OCI-LY3 (cell line): ENCODE data around the gene ST7.

Source experiments
- H2AFZ ChIP-seq: fragments of 200-600, 300-600 bp; shearing (Covaris generic); 2 replicates; pipeline ENCODE4 v1.6.0; 2014; ENCODE audit warnings: antibody characterized with exemption, low read depth, low read length
- H3K27ac ChIP-seq: fragments of 200-600, 300-600 bp; sonication (generic); 2 replicates; pipeline ENCODE4 v1.5.1; 2014; ENCODE audit warnings: mild to moderate bottlenecking, low read length, moderate library complexity, mixed read lengths
- H3K27me3 ChIP-seq: fragments of 200-600, 300-600 bp; sonication (generic); 2 replicates; pipeline ENCODE4 v1.6.1; 2014; ENCODE audit warnings: low read depth, low read length, mixed read lengths
- H3K36me3 ChIP-seq: fragments of 200-600, 300-600 bp; sonication (generic); replicated peaks from 2 replicates; pipeline ENCODE3; 2014; ENCODE audit warnings: low read depth, low read length, mixed read lengths
- H3K4me1 ChIP-seq: fragments of 300-600, 200-600 bp; sonication (generic); 2 replicates; pipeline ENCODE4 v1.6.1; 2014; ENCODE audit warnings: low read length, mixed read lengths
- H3K4me2 ChIP-seq: fragments of 200-600, 300-600 bp; sonication (generic); 2 replicates; pipeline ENCODE4 v1.6.1; 2014; ENCODE audit warnings: low read length, mixed read lengths
- H3K4me3 ChIP-seq: fragments of 300-600, 200-600 bp; sonication (generic); 2 replicates; pipeline ENCODE4 v1.5.1; 2014; ENCODE audit warnings: antibody characterized with exemption, mild to moderate bottlenecking, low read length, moderate library complexity
- H3K79me2 ChIP-seq: fragments of 300-600, 200-600 bp; shearing (Covaris generic); 2 replicates; pipeline ENCODE4 v1.6.1; 2014; ENCODE audit warnings: mild to moderate bottlenecking, low read length, mixed read lengths
- H3K9ac ChIP-seq: fragments of 300-600, 200-600 bp; shearing (Covaris generic); 2 replicates; pipeline ENCODE4 v1.6.0; 2014; ENCODE audit warnings: mild to moderate bottlenecking, low read length, moderate library complexity
- H3K9me3 ChIP-seq: fragments of 200-600, 300-600 bp; shearing (Covaris generic); 2 replicates; pipeline ENCODE4 v1.6.1; 2014; ENCODE audit warnings: low read length, mixed read lengths; ENCODE audit not compliant: insufficient read depth
- H4K20me1 ChIP-seq: fragments of 200-600, 300-600 bp; sonication (generic); 2 replicates; pipeline ENCODE4 v1.6.1; 2016; ENCODE audit warnings: low read length, mixed read lengths; ENCODE audit not compliant: insufficient read depth
- CTCF ChIP-seq: fragments of 200-600, 300-600 bp; sonication (generic); IDR thresholded peaks from 2 replicates; pipeline ENCODE4 v1.5.1; 2014; ENCODE audit warnings: antibody characterized with exemption, low read length, low read depth
- EZH2phosphoT487 ChIP-seq: fragments of 200-600 bp; shearing (Covaris generic); IDR thresholded peaks from 2 replicates; pipeline ENCODE4 v1.6.1; 2018; ENCODE audit warnings: antibody characterized with exemption, mixed run types, low read depth

ST7 gene

GRCh38 chr7:117051808-117052207, 98.5 kb downstream of the ST7 start:
- H3K27me3 ChIP-seq, result no peaks in the 10 kb centered on the region
- H3K79me2 ChIP-seq, result peaks cover 86% of the 10 kb centered on the region
- TF ChIP-seq CTCF (no peak), EZH2phosphoT487 (no peak)

GRCh38 chr7:117053432-117053831, 100.1 kb downstream of the ST7 start:
- no peak overlapping the region for H3K9ac ChIP-seq
- H2AFZ ChIP-seq, result no peak overlapping the region
- peaks cover 87% of the 10 kb centered on the region for H4K20me1 ChIP-seq
- H3K4me1 ChIP-seq, result no peaks in the 10 kb centered on the region
- no peak for TF ChIP-seq EZH2phosphoT487
- no peak for TF ChIP-seq CTCF
- H3K79me2 ChIP-seq, result peaks cover 87% of the 10 kb centered on the region
- H3K4me2 ChIP-seq, result no peak overlapping the region
- no peaks in the 10 kb centered on the region for H3K9me3 ChIP-seq
- peaks cover 17% of the 10 kb centered on the region for H3K36me3 ChIP-seq
- no peak overlapping the region for H3K27ac ChIP-seq
- no peak overlapping the region for H3K4me3 ChIP-seq
- H3K27me3 ChIP-seq, result no peaks in the 10 kb centered on the region

More at GRCh38 chr7:117051808-117052207, 98.5 kb downstream of the ST7 start:
- H3K36me3 ChIP-seq, result peaks cover 17% of the 10 kb centered on the region
- H3K4me3 ChIP-seq, result no peak overlapping the region
- no peak overlapping the region for H2AFZ ChIP-seq
- no peak overlapping the region for H3K9ac ChIP-seq
- no peak overlapping the region for H3K27ac ChIP-seq
- peaks cover 86% of the 10 kb centered on the region for H4K20me1 ChIP-seq
- no peaks in the 10 kb centered on the region for H3K4me1 ChIP-seq
- no peak overlapping the region for H3K4me2 ChIP-seq
- no peaks in the 10 kb centered on the region for H3K9me3 ChIP-seq

- H3K27me3 ChIP-seq, result no peaks in the 10 kb centered on the region
- TF ChIP-seq CTCF, result no peak
- no peak for TF ChIP-seq EZH2phosphoT487
- H3K27ac ChIP-seq, result no peak overlapping the region
- peaks cover 89% of the 10 kb centered on the region for H4K20me1 ChIP-seq
- no peak overlapping the region for H3K4me2 ChIP-seq
- H3K9me3 ChIP-seq, result no peaks in the 10 kb centered on the region
- peaks cover 11% of the 10 kb centered on the region for H3K4me1 ChIP-seq
- H3K9ac ChIP-seq, result no peak overlapping the region
- no peak overlapping the region for H3K4me3 ChIP-seq
- no peak overlapping the region for H2AFZ ChIP-seq
- H3K79me2 ChIP-seq, result peaks cover 78% of the 10 kb centered on the region
- peaks cover 9% of the 10 kb centered on the region for H3K36me3 ChIP-seq
Observed at GRCh38 chr7:117061751-117062150, 108.5 kb downstream of the ST7 start.

GRCh38 chr7:117062300-117062699, 109.0 kb downstream of the ST7 start:
- peaks cover 89% of the 10 kb centered on the region for H4K20me1 ChIP-seq
- peaks cover 17% of the 10 kb centered on the region for H3K4me1 ChIP-seq
- H3K9ac ChIP-seq, result no peak overlapping the region
- H3K4me2 ChIP-seq, result no peak overlapping the region
- no peak overlapping the region for H3K27ac ChIP-seq
- peaks cover 78% of the 10 kb centered on the region for H3K79me2 ChIP-seq
- H3K4me3 ChIP-seq, result no peak overlapping the region
- H2AFZ ChIP-seq, result no peak overlapping the region
- H3K36me3 ChIP-seq, result peaks cover 9% of the 10 kb centered on the region
- TF ChIP-seq CTCF, result no peak
- no peak for TF ChIP-seq EZH2phosphoT487
- H3K27me3 ChIP-seq, result no peaks in the 10 kb centered on the region
- no peaks in the 10 kb centered on the region for H3K9me3 ChIP-seq
